C4-2B (cell line): ENCODE data around the gene PDGFRB.

Experiments used
- H3K27ac ChIP-seq: fragments of 450-650 bp; 2 replicates; pipeline ENCODE4 v1.5.1; 2017
- CTCF ChIP-seq: fragments of 450-650 bp; conservative IDR thresholded peaks from 2 replicates; pipeline ENCODE4 v1.5.1; 2017; ENCODE audit warnings: mild to moderate bottlenecking
- ZFX ChIP-seq: fragments of 450-650 bp; IDR thresholded peaks from 2 replicates; pipeline ENCODE4 v1.6.1; 2017

PDGFRB gene

GRCh38 chr5:150142959-150143349 is 12.7 kb downstream of the PDGFRB start:
- no peak overlapping the region for H3K27ac ChIP-seq
- TF ChIP-seq ZFX, result no peak
- no peak for TF ChIP-seq CTCF

- TF ChIP-seq CTCF (no peak), ZFX (no peak)
- H3K27ac ChIP-seq, result no peak overlapping the region
Observed at GRCh38 chr5:150142185-150142958, 13.3 kb downstream of the PDGFRB start.

- TF ChIP-seq CTCF, result no peak
- TF ChIP-seq ZFX, result no peak
- H3K27ac ChIP-seq, result no peak overlapping the region
Observed at GRCh38 chr5:150141544-150142184, 14.0 kb downstream of the PDGFRB start.

- TF ChIP-seq ZFX, result no peak
- TF ChIP-seq CTCF, result no peak
Observed at GRCh38 chr5:150140830-150141229, 14.8 kb downstream of the PDGFRB start.

GRCh38 chr5:150139334-150139733 is 16.3 kb downstream of the PDGFRB start:
- TF ChIP-seq CTCF, result no peak
- H3K27ac ChIP-seq, result no peak overlapping the region

More at GRCh38 chr5:150140830-150141229, 14.8 kb downstream of the PDGFRB start:
- no peak overlapping the region for H3K27ac ChIP-seq

- peak overlapping the region; percentile 64 for H3K27ac ChIP-seq
- TF ChIP-seq CTCF, result no peak
- TF ChIP-seq ZFX, result no peak
Observed at GRCh38 chr5:150138551-150139265, 16.9 kb downstream of the PDGFRB start.

- TF ChIP-seq ZFX, result no peak
- TF ChIP-seq CTCF, result no peak
Observed at GRCh38 chr5:150137997-150138396, 17.6 kb downstream of the PDGFRB start.

More at GRCh38 chr5:150137997-150138396, 17.6 kb downstream of the PDGFRB start:
- peak overlapping the region; percentile 64 for H3K27ac ChIP-seq
